Liver (tissue), 9 donors: ENCODE results near the gene SCTR. TPM values are rescaled to one million over a fixed set of nuclear protein-coding genes. Genes with fewer than 3 reads are reported as not detected.

Source experiments
- DNase-seq: peaks from one replicate; pipeline ENCODE4 v3.0.0-alpha.2; 2017; ENCODE audit warnings: low spot score
- H3K27ac ChIP-seq, 2 donors: one replicate each; pipeline ENCODE4 v1.7.0; 2013; ENCODE audit warnings: inconsistent platforms in 2 of 2, low read length in 2 of 2, control low read depth in 1 of 2, low read depth in 1 of 2, mild to moderate bottlenecking in 1 of 2
- H3K27me3 ChIP-seq, 4 donors: one replicate each; pipeline versions ENCODE4 v1.6.1 to v1.7.0; 2013; ENCODE audit warnings: low read length in 3 of 4, inconsistent platforms in 1 of 4, mild to moderate bottlenecking in 1 of 4, moderate library complexity in 1 of 4; ENCODE audit not compliant: control insufficient read depth in 4 of 4, insufficient read depth in 4 of 4
- H3K36me3 ChIP-seq, 4 donors: one replicate each; pipeline versions ENCODE4 v1.6.1 to v1.7.0; 2013; ENCODE audit warnings: low read length in 3 of 4, mild to moderate bottlenecking in 3 of 4, low read depth in 1 of 4, moderate library complexity in 1 of 4; ENCODE audit not compliant: control insufficient read depth in 4 of 4, insufficient read depth in 3 of 4
- H3K4me1 ChIP-seq, 4 donors: one replicate each; pipeline versions ENCODE4 v1.6.1 to v1.7.0; 2013; ENCODE audit warnings: low read length in 3 of 4, mild to moderate bottlenecking in 3 of 4, moderate library complexity in 1 of 4; ENCODE audit not compliant: control insufficient read depth in 4 of 4, insufficient read depth in 4 of 4
- H3K4me3 ChIP-seq, 3 donors: one replicate each; pipeline versions ENCODE4 v1.6.1 to v1.7.0; 2013; ENCODE audit warnings: low read length in 3 of 3, control low read depth in 1 of 3, low read depth in 1 of 3, mild to moderate bottlenecking in 1 of 3
- H3K9ac ChIP-seq, 2 donors: one replicate each; pipeline ENCODE4 v1.7.0; 2013; ENCODE audit warnings: low read length in 2 of 2, mild to moderate bottlenecking in 2 of 2, moderate library complexity in 2 of 2, control low read depth in 1 of 2, low read depth in 1 of 2
- H3K9me3 ChIP-seq, 4 donors: one replicate each; pipeline versions ENCODE4 v1.6.1 to v1.7.0; 2013; ENCODE audit warnings: low read length in 3 of 4; ENCODE audit not compliant: control insufficient read depth in 4 of 4
- ATF3 ChIP-seq: IDR thresholded peaks from 2 replicates; pipeline ENCODE4 v1.6.1; 2016; ENCODE audit warnings: antibody characterized with exemption
- CTCF ChIP-seq: fragments of 150-350 bp; IDR thresholded peaks from 2 replicates; pipeline ENCODE4 v1.5.1; 2017; ENCODE audit warnings: improper control_type of control experiment, low read depth, low read length; ENCODE audit not compliant: missing input control
- FOXA1 ChIP-seq: IDR thresholded peaks from 2 replicates; pipeline ENCODE4 v1.6.1; 2016; ENCODE audit warnings: antibody characterized with exemption
- FOXA2 ChIP-seq: IDR thresholded peaks from 2 replicates; pipeline ENCODE4 v1.6.1; 2016; ENCODE audit warnings: antibody characterized with exemption
- GABPA ChIP-seq, 2 donors: IDR thresholded peaks in 1 of 2; conservative IDR thresholded peaks in 1 of 2; 2 replicates each; pipeline ENCODE4 v1.6.1; 2016; ENCODE audit warnings: antibody characterized with exemption in 2 of 2, mild to moderate bottlenecking in 1 of 2, moderate library complexity in 1 of 2
- HNF4A ChIP-seq, 2 donors: conservative IDR thresholded peaks; 2 replicates each; pipeline ENCODE4 v1.6.1; 2016; ENCODE audit warnings: antibody characterized with exemption in 2 of 2, mild to moderate bottlenecking in 2 of 2
- JUND ChIP-seq, 2 donors: IDR thresholded peaks; 2 replicates each; pipeline ENCODE4 v1.6.1; 2016; ENCODE audit warnings: antibody characterized with exemption in 2 of 2
- MAX ChIP-seq: IDR thresholded peaks from 2 replicates; pipeline ENCODE4 v1.6.1; 2016; ENCODE audit warnings: antibody characterized with exemption
- NR2F2 ChIP-seq: IDR thresholded peaks from 2 replicates; pipeline ENCODE4 v1.6.1; 2016; ENCODE audit warnings: antibody characterized with exemption
- RAD21 ChIP-seq, 2 donors: IDR thresholded peaks; 2 replicates each; pipeline ENCODE4 v1.6.1; 2016; ENCODE audit warnings: antibody characterized with exemption in 2 of 2, mild to moderate bottlenecking in 2 of 2
- REST ChIP-seq: IDR thresholded peaks from 2 replicates; pipeline ENCODE4 v1.6.1; 2016; ENCODE audit warnings: antibody characterized with exemption, mild to moderate bottlenecking
- RXRA ChIP-seq, 2 donors: IDR thresholded peaks; 2 replicates each; pipeline ENCODE4 v1.6.1; 2017 to 2018; ENCODE audit warnings: antibody characterized with exemption in 2 of 2, mild to moderate bottlenecking in 1 of 2
- SP1 ChIP-seq: IDR thresholded peaks from 2 replicates; pipeline ENCODE4 v1.6.1; 2018; ENCODE audit warnings: antibody characterized with exemption, mild to moderate bottlenecking
- TAF1 ChIP-seq: conservative IDR thresholded peaks from 2 replicates; pipeline ENCODE4 v1.6.1; 2016; ENCODE audit warnings: antibody characterized with exemption, mild to moderate bottlenecking
- YY1 ChIP-seq: IDR thresholded peaks from 2 replicates; pipeline ENCODE4 v1.6.1; 2016; ENCODE audit warnings: antibody characterized with exemption, mild to moderate bottlenecking
- ZBTB33 ChIP-seq: IDR thresholded peaks from 2 replicates; pipeline ENCODE4 v1.6.1; 2016; ENCODE audit warnings: antibody characterized with exemption
- WGBS: extraction: QIAGEN DNeasy Blood & Tissue Kit; methylation state at CpG from one replicate; pipeline ENCODE4 v1.1.7; 2013; 5-methylcytosine and 5-hydroxymethylcytosine counted together
- polyA plus RNA-seq, 2 donors: library from polyadenylated mRNA; stranded (reverse) in 1 of 2; unstranded in 1 of 2; fragments of 200-250 nt in 1 of 2; fragments of >200 nt in 1 of 2; fragmentation: Nextera tagmentation in 1 of 2; extraction: Ambion mirVana in 1 of 2; gene quantifications; one replicate each; pipeline versions ENCODE4 v1.2.1 to v1.2.3, GENCODE V29; 2013 to 2015
- total RNA-seq, 2 donors: library from RNA; depleted of rRNA; stranded (reverse); fragments of >200 nt; gene quantifications; one replicate each; pipeline ENCODE4 v1.2.3, GENCODE V29; 2014
- donor health status: healthy.
- donor health status: healthy.
- donor health status: healthy.
- donor health status: healthy.
- donor health status: healthy.

Gene SCTR
- total and polyA plus RNA-seq, 4 donors = 0.17 to 0.47 (median 0.29) TPM

GRCh38 chr2:119473621-119474370, 50.5 kb downstream of the SCTR start:
- no peaks in the 10 kb centered on the region for H3K9me3 ChIP-seq
- H3K9ac ChIP-seq = no peak overlapping the region
- peaks cover 0 to 6% (median 3%) of the 10 kb centered on the region in 4 donors for H3K4me1 ChIP-seq
- no peak for TF ChIP-seq JUND (IDR thresholded peaks at IDR 0.05)
- no peak for TF ChIP-seq RXRA (IDR thresholded peaks at IDR 0.05)
- TF ChIP-seq SP1 = no peak
- no peak for TF ChIP-seq CTCF
- no peak for TF ChIP-seq HNF4A (conservative IDR thresholded peaks at IDR 0.05)
- TF ChIP-seq GABPA (IDR thresholded peaks at IDR 0.05 in 1 of 2, conservative IDR thresholded peaks at IDR 0.05 in 1 of 2) = no peak
- TF ChIP-seq RAD21 (IDR thresholded peaks at IDR 0.05) = no peak
- TF ChIP-seq REST = no peak
- TF ChIP-seq ZBTB33 = no peak
- no peak for TF ChIP-seq TAF1
- TF ChIP-seq NR2F2 = no peak
- no peak for TF ChIP-seq FOXA2
- TF ChIP-seq ATF3 = no peak
- no peak for TF ChIP-seq FOXA1
- H3K27ac ChIP-seq = no peak overlapping the region
- no peaks in the 10 kb centered on the region for H3K27me3 ChIP-seq
- no peaks in the 10 kb centered on the region for H3K36me3 ChIP-seq
- H3K4me3 ChIP-seq = no peak overlapping the region
- 92% methylated on average over 16 of the region's 16 CpGs for WGBS
- no peak for DNase-seq

GRCh38 chr2:119472749-119473148, 51.5 kb downstream of the SCTR start:
- no peak overlapping the region for H3K27ac ChIP-seq
- H3K4me3 ChIP-seq = no peak overlapping the region
- H3K9me3 ChIP-seq = no peaks in the 10 kb centered on the region
- WGBS = 91% methylated on average over 8 of the region's 8 CpGs
- DNase-seq = no peak
- H3K9ac ChIP-seq = no peak overlapping the region
- H3K36me3 ChIP-seq = no peaks in the 10 kb centered on the region
- no peaks in the 10 kb centered on the region for H3K27me3 ChIP-seq
- H3K4me1 ChIP-seq = peaks cover 0 to 6% (median 3%) of the 10 kb centered on the region in 4 donors
- TF ChIP-seq RXRA (IDR thresholded peaks at IDR 0.05) (no peak), GABPA (IDR thresholded peaks at IDR 0.05 in 1 of 2, conservative IDR thresholded peaks at IDR 0.05 in 1 of 2) (no peak), JUND (IDR thresholded peaks at IDR 0.05) (no peak), ATF3 (no peak), HNF4A (conservative IDR thresholded peaks at IDR 0.05) (no peak), FOXA2 (no peak), MAX (no peak), NR2F2 (no peak), FOXA1 (no peak), YY1 (no peak), RAD21 (IDR thresholded peaks at IDR 0.05) (no peak), ZBTB33 (no peak), REST (no peak)
